ENCODE results near the gene GCNT2.
"Not testable (repeated sequence)": the region's sequence is repeated elsewhere in the genome, so short reads cannot be mapped to it uniquely, and the experiment has no call there.

Gene GCNT2

GRCh38 chr6:10613723-10614122, 92.6 kb downstream of the GCNT2 start:
- no peak for DNase-seq

DNA sequence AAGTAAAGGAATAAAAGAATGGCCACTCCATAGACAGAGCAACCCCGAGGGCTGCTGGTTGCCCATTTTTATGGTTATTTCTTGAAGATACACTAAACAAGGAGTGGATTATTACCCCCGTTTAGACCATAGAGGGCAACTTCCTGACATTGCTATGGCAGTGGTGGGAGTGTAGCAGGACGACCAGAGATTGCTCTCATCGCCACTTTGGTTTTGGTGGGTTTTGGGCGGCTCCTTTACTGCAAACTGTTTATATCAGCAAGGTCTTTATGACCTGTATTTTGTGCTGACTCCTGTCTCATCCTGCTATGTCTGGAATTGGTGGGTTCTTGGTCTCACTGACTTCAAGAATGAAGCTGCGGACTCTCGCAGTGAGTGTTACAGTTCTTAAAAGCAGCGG, 94.5 kb downstream of the GCNT2 start:
- no peak for DNase-seq

DNA sequence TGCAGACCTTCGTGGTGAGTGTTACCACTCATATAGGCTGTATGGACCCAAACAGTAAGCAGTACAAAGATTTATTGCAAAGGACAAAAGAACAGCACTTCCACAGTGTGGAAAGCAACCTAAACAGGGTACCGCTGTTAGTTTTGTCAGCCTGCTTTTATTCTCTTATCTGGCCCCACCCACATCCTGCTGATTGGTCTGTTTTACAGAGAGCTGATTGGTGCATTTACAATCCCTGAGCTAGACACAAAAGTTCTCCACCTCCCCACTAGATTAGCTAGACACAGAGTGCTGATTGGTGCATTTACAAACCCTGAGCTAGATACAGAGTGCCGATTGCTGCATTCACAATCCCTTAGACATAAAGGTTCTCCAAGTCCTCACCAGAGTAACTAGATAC, 95.1 kb downstream of the GCNT2 start:
- not testable (repeated sequence) for DNase-seq

GRCh38 chr6:10617008-10617696, 96.0 kb downstream of the GCNT2 start:
- no peak for DNase-seq

DNA sequence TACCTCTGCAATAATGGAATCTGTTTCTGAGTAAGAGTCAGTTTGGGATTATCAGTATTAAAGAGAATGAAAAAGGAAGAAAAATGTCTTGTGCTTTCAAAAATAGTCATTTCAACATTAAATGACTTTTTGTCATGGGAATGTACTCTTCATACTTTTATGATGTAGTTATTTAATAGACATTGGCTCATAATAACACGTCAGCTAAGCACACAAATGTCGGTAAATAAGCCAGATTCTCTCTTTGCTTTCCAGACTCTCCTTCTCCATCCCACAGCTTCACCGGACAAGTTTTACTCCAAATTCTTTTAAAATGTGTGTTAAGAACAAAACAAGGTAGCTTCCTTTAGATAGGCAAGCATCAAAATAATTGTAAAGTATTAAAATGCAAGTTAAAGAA, 97.3 kb downstream of the GCNT2 start:
- no peak for DNase-seq

- DNase-seq, result no peak
Observed at GRCh38 chr6:10621213-10621612, 100.1 kb downstream of the GCNT2 start.

DNA sequence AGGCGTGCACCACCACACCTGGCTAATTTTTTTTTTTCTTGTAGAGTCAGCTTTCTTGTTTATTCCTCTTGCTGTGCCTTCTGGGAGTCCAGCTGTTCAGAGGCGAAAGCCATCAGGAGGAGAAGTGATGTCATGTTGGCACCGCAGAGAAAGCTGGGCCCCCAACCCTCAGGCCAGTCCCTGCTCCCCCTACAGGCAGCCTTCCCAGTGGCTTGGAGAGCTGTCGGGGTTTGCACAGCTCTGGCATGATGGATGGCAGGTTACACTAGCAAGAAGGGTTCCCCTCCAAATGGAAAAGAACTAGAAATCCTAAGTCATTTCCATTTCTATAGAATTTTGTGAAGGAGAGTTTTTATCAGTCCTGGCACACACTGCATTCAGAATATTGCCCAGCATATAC, 100.7 kb downstream of the GCNT2 start:
- DNase-seq, result no peak

DNA sequence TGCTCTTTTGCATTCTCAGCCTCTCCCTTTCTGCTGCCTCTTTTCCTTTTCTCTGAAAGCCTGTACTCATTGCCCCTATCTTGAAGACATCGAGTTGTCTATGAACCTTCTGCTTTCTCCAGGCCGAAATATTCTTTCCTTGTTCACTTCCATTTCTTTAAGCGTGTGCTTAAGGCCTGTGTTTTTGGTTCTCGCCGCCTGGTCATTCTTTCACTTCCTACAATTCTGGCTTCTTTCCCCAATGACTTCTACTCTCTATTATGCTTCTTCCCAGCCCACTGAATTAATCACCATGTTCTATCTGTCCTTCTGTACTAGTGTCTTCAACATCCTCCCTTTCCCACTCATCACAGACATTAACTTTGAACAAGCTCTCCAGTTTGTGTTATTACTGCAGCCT, 103.7 kb downstream of the GCNT2 start:
- no peak for DNase-seq

- DNase-seq, result no peak
Observed at GRCh38 chr6:10626154-10626741, 105.1 kb downstream of the GCNT2 start.

DNA sequence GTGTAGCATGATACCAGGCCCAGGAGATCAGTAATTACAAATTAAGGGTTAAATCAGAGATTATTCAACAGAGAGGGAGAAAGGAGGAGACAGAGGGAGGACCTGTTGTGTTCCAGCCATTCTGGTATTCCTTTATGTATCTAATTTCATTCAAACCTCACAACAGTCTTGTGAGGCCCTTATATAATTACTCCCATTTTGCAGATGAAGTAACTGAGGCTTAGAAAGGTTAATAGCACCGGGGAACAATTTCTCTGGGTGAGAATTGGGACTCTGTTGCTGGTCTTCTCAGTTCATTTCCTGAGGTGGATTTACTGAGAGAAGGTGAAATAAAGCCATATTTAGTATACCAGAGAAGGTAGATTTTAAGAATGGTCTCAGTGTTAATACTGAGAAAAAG, 106.6 kb downstream of the GCNT2 start:
- DNase-seq, result no peak

DNA sequence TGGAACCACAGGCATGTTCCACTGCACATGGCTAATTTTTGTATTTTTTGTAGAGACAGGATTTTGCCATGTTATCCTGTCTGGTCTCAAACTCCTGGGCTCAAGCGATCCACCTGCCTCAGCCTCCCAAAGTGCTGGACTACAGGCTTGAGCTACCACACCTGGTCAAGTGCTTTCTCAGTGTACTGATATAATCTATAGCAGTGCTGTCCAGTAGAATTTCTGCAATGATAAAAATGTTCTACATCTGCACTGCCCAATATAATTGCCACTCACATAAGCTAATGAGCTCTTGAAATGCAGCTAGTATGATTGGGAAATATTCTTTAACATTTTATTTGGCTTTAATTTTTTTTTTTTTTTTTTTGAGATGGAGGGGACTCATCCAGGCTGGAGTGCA, 109.0 kb downstream of the GCNT2 start:
- no peak for DNase-seq

DNA sequence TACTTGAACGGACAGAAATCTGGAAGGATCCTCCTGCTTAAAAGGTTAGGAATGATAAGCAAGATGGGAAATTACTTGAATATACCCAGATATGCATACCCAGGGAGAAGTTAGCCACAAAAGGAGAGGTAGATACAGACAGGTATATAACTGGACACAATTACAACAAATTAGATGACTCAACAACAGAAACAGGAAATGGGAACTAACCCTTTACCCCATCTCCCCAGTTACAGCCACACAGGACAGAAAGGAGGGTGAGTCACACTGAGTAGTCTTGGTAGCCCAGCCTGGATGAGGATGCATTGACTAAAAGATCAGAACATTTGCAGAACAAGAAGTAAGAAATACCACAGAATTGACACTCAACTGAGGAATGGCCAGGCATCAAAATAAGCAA, 112.1 kb downstream of the GCNT2 start:
- no peak for DNase-seq

- no peak for DNase-seq
Observed at GRCh38 chr6:10640412-10640811, 119.3 kb downstream of the GCNT2 start.

DNA sequence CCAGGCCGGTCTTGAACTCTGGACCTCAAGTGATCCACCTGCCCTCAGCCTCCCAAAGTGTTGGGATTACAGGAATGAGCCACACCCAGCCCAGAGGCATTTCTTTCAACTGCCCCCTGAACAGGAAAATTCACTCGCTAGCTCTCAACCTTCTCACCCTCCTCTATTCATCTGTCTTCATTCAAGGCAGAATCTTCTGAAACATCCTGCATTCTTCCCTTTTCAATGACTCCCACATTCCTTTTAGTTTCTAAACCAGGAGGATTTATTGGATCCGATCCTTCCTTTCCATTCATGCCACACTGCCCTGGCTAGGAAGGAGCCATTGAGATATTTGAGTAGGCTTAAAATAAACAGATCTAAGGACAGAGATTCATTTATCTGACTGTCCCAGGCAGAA, 120.4 kb downstream of the GCNT2 start:
- DNase-seq, result no peak

DNA sequence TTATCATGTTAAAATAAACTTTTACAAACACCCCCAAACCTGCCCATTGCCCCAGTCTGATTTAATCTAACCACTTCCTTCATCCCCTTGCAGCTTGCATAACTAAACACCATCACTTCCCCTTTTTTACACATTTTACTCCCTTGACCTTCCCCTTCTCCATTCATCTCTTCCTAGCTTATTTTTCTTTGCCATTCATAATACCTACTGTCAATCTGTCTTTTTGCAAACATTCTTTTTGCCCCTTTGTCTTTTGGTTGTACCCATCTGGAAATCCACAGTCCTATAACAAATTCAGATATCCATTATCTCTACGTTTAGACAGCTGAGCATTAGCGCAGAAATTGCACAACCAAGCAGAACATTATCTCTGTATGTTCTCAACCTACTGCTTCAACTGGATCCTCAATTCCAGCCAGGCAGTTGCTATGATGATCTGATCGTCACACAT, 122.1 kb downstream of the GCNT2 start:
- no peak for DNase-seq

DNA sequence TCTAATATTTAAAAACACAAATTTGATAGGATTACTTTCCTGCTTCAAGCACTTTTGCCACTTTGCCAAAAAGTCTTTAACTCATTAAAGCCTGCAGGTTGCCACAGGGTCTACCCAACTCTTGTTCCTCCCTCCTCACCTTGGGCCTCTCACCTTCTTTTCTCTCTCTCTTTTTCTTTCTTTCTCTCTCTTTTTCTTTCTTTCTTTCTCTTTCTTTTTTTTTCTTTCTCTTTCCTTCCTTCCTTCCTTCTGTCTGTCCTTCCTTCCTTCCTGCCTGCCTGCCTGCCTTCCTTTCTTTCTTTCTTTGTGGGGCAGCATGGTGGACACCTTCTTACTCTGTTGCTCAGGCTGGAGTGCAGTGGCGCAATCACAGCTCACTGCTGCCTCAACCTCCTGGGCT, 123.1 kb downstream of the GCNT2 start:
- DNase-seq, result no peak

DNA sequence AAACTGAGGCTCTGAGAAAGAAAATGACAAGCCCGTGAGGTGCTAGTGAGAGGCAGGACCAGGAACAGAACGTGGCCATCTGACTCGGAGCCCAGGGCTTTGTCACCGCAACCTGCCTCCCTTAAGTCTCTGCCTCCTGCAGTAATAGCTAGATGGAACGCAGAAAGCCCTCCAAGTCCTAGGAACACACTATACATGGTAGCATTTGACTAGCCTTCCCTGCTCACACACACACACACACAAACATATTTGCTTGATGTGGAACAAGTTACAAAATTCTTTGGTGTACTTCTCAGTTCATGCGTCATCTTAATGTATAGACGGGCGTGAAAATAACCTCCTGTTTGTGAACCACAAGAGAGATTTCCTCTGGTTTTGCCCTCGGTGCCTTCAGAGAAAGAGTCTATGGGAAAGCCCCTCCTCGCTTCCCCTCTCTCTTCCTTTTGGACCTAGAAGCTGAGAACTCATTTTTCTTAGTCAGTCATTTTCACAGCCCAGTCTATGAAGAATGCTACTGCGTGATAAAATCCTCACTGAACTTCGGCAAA, 134.4 kb downstream of the GCNT2 start:
- no peak for DNase-seq

DNA sequence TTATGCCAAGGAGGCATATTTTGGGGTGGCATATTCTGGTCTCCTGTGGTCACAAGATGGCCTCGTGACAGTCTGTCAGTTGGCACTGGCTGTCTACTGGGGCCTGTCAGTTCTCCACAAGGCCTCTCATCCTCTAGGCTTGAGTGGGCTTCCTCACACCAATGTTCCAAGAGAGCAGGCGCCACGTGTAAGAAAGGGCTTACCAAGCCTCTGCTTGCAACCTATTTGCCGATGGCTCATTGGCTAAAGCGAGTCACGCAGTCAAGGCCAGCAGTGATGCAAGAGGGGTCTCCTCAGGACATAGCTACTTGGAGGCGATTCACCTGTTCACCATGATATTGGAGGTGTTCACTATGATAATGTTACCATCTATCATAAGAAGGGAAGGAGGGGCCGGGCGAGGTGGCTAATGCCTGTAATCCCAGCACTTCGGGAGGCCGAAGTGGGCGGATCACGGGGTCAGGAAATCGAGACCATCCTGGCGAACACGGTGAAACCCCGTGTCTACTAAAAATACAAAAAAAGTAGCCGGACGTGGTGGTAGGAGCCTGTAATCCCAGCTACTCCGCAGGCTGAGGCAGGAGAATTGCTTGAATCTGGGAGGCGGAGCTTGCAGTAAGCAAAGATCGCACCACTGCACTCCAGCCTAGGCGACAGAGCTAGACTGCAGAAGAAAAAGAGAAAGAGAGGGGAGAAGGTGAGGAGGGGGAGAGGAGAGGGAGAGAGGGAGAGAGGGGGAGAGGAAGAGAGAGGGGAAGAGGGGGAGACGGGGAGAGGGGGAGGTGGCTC, 138.0 kb downstream of the GCNT2 start:
- DNase-seq, result no peak

- DNase-seq, result no peak
Observed at GRCh38 chr6:10659699-10660348, 138.7 kb downstream of the GCNT2 start.

DNA sequence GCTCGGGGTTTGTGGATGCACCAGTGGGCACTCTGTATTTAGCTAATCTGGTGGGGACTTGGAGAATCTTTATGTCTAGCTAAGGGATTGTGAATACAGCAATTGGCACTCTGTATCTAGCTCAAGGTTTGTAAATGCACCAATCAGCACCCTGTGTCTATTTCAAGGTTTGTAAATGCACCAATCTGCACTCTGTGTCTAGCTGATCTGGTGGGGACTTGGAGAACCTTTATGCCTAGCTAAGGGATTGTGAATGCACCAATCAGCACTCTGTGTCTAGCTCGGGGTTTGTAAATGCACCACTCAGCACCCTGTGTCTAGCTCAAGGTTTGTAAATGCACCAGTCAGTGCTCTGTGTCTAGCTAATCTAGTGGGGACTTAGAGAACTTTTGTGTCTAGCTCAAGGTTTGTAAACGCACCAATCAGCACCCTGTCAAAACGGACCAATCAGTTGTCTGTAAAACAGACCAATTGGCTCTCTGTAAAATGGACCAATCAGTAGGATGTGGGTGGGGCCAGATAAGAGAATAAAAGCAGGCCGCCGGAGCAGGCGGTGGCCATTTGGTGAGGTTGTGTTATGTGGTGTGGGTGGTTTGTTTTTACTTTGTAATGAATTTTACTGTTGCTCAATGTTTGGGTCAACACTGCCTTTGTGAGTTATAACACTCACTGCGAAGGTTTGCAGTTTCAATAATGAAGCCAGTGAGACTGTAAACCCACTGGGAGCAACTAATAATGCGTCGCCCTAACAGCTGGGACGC, 139.5 kb downstream of the GCNT2 start:
- not testable (repeated sequence) for DNase-seq

- no peak for DNase-seq
Observed at GRCh38 chr6:10662207-10662606, 141.1 kb downstream of the GCNT2 start.

DNA sequence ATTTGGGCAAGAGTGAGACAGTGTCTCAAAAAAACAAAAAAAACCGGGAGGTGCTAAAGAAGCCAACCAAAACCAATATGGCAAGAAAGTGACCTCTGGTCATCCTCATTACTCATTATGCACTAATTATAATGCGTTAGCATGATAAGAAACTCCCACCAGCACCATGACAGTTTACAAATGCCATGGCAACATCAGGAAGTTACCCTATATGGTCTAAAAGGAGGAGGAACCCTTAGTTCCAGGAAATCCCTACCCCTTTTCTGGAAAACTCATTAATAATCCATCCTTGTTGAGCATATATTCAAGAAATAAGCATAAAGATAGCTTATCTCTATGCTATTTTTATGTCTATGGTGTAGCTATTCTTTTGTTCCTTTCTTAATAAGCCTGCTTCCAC, 141.6 kb downstream of the GCNT2 start:
- no peak for DNase-seq

GRCh38 chr6:10665595-10665994, 144.4 kb downstream of the GCNT2 start:
- DNase-seq, result not testable (repeated sequence)

All from NCI-H1694 (cell line).